ENCODE data around the gene CHEK1. TPM values are rescaled to one million over a fixed set of nuclear protein-coding genes. Genes with fewer than 3 reads are reported as not detected.
A peak's percentile ranks its signal among the peaks of the same experiment; 100 is the strongest.
"Not testable (repeated sequence)": the region's sequence is repeated elsewhere in the genome, so short reads cannot be mapped to it uniquely, and the experiment has no call there.

The CHEK1 gene
- total RNA-seq (55.6 and 66.1 TPM in 2 replicates), polyA plus RNA-seq (11.8 and 15.0 TPM in 2 replicates), polyA minus RNA-seq (23.3 and 25.5 TPM in 2 replicates), Bru-seq, nascent RNA (percentile 88 among the genes with signal in this experiment), BruChase-seq, experiment 1, labeled RNA remaining after a 6-hour chase (percentile 90 among the genes with signal in this experiment), BruChase-seq, experiment 2, labeled RNA remaining after a 2-hour chase (percentile 86 among the genes with signal in this experiment)
- 22.5 and 26.7 TPM in 2 replicates for polyA plus RNA-seq (2011; cell fraction: cytosol; rRNA removed)
- 23.5 and 38.8 TPM in 2 replicates for polyA plus RNA-seq (2011; cell fraction: nucleus; rRNA removed)
- 34.3 and 57.9 TPM in 2 replicates for polyA plus RNA-seq (2012)
- polyA minus RNA-seq (2011; cell fraction: cytosol; rRNA and poly(A)+ RNA removed) = 19.6 TPM
- 38.6 and 58.6 TPM in 2 replicates for polyA minus RNA-seq (2011; cell fraction: nucleus; rRNA and poly(A)+ RNA removed)
- long read RNA-seq, full-length matches to known transcripts = 15 of 58 reads
- long read RNA-seq, partial matches to known transcripts = 7 of 58 reads
- long read RNA-seq, other reads (novel, unspliced or antisense) = 36 of 58 reads

DNA sequence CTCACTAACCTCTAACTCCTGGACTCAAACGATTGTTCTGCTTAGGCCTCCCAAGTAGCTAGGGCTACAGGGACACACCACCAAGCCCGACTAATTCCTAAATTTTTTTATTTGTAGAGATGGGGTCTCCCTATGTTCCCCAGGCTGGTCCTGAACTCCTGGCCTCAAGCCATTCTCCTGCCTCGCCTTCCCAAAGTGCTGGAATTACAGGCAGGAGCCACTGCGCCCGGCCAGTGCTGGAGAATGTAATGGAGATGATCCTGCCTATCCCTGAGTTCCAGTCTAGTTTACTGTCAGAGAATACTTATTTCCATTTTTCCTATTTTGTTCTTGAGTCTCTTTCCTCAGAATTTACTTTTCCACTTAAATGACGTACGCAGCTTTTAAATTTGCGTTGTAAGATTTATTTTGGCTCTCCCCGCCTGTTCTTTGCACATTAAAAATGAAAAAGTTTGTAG lies at the start of gene CHEK1:
TSS of gene CHEK1 (plus strand) at position 408 of the 458 bp plus-strand sequence. CDS start 1,606 bp downstream, outside the sequence.
- no peaks in the 10 kb centered on the region for H4K20me1 ChIP-seq (replicated peaks; ENCODE audit: control insufficient read depth, extremely low read depth, insufficient read depth, low read length)
- no TSS peak for BruUV-seq (replicated peaks)
- FAIRE-seq = no peak
- H2AFZ ChIP-seq (ENCODE audit: low read depth, low read length) = peak within 1 kb of the TSS; percentile 28
- H3K9me1 ChIP-seq (replicated peaks; ENCODE audit: control insufficient read depth, extremely low read depth, insufficient read depth, low read length) = no peaks in the 10 kb centered on the region
- ChIA-PET POLR2A (no interaction called here), CTCF (interaction anchor here (0.8 to 7.0 kb wide), 3 partner anchors 45 to 263 kb away, joined by 4 to 44 read pairs (median 15); partner anchors contain the start of gene HYLS1)
- intact Hi-C loops (cut with micrococcal nuclease) (loop anchor here (1.0 to 5.0 kb wide), 4 partner anchors 32 to 263 kb away; partner anchors contain the start of genes EI24, FEZ1, HYLS1 and STT3A), dilution Hi-C loops (cut with MboI; ENCODE audit: extremely low pct_ligation_motif_present, low sequenced_read_pairs) (no loop called here)
- H3K4me2 ChIP-seq (ENCODE audit: insufficient read depth, low read length) = peak within 1 kb of the TSS; percentile 96
- H3K9me3 ChIP-seq (replicated peaks; ENCODE audit: control insufficient read depth, insufficient read depth, low read length) = no peaks in the 10 kb centered on the region
- H3K27ac ChIP-seq (ENCODE audit: insufficient read depth, low read depth, low read length) = peak within 1 kb of the TSS; percentile 49
- peak within 1 kb of the TSS; percentile 64 for H3K9ac ChIP-seq (replicated peaks; ENCODE audit: extremely low read depth, insufficient read depth, low read length)
- no peaks in the 10 kb centered on the region for H3K27me3 ChIP-seq (ENCODE audit: control insufficient read depth in 2 of 2, insufficient read depth in 2 of 2, low read length in 2 of 2)
- no peak for TF ChIP-seq FOS (IDR thresholded peaks at IDR 0.05; ENCODE audit: borderline replicate concordance, insufficient read depth, low read length)
- H3K4me1 ChIP-seq (ENCODE audit: control insufficient read depth, extremely low read depth, insufficient read depth, low read length) = peaks cover 27% of the 10 kb centered on the region
- no peak for DNase-seq (ENCODE audit: low read depth, low spot score)
- H3K36me3 ChIP-seq (ENCODE audit: control insufficient read depth in 2 of 2, extremely low read depth in 1 of 2, insufficient read depth in 2 of 2, low read length in 2 of 2) = peaks cover 4 to 14% of the 10 kb centered on the region in 2 experiments
- H3K79me2 ChIP-seq (ENCODE audit: control insufficient read depth, insufficient read depth, low read length) = peaks cover 14% of the 10 kb centered on the region
- peak within 1 kb of the TSS; percentile 24 to 91 (median 60) for H3K4me3 ChIP-seq (replicated peaks in 1 of 3; ENCODE audit: insufficient read depth in 1 of 3, low read depth in 1 of 3, low read length in 3 of 3)

- H3K36me3 ChIP-seq (ENCODE audit: control insufficient read depth in 2 of 2, extremely low read depth in 1 of 2, insufficient read depth in 2 of 2, low read length in 2 of 2) = peaks cover 24 to 37% of the 10 kb centered on the region in 2 experiments
- CTCF ChIA-PET; H3K9me3 ChIP-seq (replicated peaks; ENCODE audit: control insufficient read depth, insufficient read depth, low read length); H3K27ac ChIP-seq (ENCODE audit: insufficient read depth, low read depth, low read length); H3K9me1 ChIP-seq (replicated peaks; ENCODE audit: control insufficient read depth, extremely low read depth, insufficient read depth, low read length); dilution Hi-C loops (cut with MboI; ENCODE audit: extremely low pct_ligation_motif_present, low sequenced_read_pairs); DNase-seq (ENCODE audit: low read depth, low spot score); H3K4me2 ChIP-seq (ENCODE audit: insufficient read depth, low read length); FAIRE-seq; BruUV-seq (replicated peaks); H3K9ac ChIP-seq (replicated peaks; ENCODE audit: extremely low read depth, insufficient read depth, low read length); intact Hi-C loops (cut with micrococcal nuclease); H3K4me1 ChIP-seq (ENCODE audit: control insufficient read depth, extremely low read depth, insufficient read depth, low read length); H3K79me2 ChIP-seq (ENCODE audit: control insufficient read depth, insufficient read depth, low read length); H3K27me3 ChIP-seq (ENCODE audit: control insufficient read depth in 2 of 2, insufficient read depth in 2 of 2, low read length in 2 of 2); POLR2A ChIA-PET; H4K20me1 ChIP-seq (replicated peaks; ENCODE audit: control insufficient read depth, extremely low read depth, insufficient read depth, low read length); H2AFZ ChIP-seq (ENCODE audit: low read depth, low read length); H3K4me3 ChIP-seq (replicated peaks in 1 of 3; ENCODE audit: insufficient read depth in 1 of 3, low read depth in 1 of 3, low read length in 3 of 3): not testable (repeated sequence)
Observed at GRCh38 chr11:125577181-125577580, 47.8 kb upstream of the CHEK1 start.
